Activated naive CD8-positive, alpha-beta T cell treated with anti-CD3 and anti-CD28 coated beads, Interleukin-2, amount 50 U/mL, for 16 hours (primary cell): ENCODE results near the gene PCP4.

ENCODE experiments used
- DNase-seq: peaks from one replicate; pipeline ENCODE4 v3.0.0-alpha.2; 2020; ENCODE audit warnings: low read depth, low spot score

PCP4 gene

DNA sequence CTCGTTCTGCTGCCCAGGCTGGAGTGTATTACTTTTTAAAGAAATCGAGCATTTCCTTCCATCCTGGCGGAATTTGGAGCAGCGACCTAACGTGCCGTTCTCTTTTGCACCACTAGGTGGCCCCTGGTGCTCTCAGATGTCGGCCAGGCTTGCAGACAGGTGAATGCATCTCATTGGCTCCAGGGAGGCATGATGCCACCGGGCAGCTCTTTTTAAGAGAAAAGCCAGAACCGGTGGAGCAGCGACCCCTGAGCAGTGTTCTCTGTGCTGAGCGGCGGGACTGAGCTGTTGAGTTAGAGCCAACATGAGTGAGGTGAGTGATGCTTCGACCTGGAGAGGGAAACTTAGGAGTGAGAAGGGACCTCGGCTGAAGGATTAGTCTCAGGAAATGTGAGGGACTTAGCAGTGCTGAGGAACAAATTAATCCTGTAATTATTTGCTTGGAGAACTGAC is at the start of gene PCP4:
Gene PCP4 (plus strand): TSS at position 241 of the 453 bp plus-strand sequence. CDS start 64 bp downstream, at position 305.
- DNase-seq: no peak

DNA sequence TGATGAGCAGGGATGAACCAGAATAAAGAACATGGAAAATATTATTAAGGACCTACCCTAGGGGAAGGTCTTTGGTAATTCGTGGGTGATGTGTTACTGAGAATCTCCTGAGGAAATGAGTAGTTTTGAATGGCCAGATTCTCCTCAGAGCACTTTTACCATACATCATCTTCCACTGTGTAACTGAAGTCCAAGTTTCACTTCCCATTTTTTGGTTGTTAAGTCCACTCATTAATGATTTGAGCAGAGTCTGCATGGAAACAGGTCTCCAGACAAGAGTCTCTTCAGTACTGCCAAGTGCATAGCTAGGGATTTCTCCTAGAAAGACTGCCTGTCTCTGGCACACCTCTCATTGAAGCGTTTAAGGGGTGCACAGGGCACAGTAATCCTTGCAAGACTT is 48.7 kb upstream of the PCP4 start:
- no peak for DNase-seq

DNA sequence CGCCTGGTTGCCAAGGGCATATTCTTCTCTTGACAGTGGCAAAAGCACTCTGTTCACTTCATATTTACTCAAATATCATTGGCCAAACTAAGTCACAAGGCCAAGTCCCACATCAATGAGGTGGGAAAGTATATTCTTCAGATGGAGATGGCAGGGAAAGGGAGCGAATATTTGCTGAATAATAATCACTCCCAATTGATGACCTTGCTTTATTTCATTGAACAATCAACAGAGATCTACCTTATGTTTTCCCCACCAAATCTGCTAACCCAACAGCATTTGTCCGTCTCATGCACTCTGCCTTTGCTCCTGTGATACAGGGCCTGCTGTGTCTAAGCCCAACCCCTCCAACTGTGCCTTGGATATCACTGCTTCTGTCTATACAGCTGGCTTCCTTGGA is 45.2 kb upstream of the PCP4 start:
- no peak for DNase-seq

DNA sequence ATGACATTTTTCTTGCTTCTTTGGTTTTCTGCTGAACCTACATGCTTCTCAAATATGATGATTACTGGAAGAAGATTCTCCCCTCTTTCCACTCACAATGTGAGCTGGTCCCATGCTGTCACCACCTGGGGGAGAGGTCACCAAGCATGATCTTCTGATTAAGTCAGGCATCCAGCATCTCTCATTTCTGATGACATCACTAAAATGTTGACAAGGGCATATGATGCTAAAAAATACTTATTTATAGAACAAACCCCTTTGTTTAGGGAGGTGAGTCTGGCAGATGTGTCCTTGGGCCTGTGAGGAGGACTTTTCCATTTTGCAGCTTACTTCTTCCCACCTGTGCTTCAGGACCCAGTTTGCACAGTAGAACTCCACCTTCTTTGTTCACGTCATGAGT is 42.0 kb upstream of the PCP4 start:
- no peak for DNase-seq

DNA sequence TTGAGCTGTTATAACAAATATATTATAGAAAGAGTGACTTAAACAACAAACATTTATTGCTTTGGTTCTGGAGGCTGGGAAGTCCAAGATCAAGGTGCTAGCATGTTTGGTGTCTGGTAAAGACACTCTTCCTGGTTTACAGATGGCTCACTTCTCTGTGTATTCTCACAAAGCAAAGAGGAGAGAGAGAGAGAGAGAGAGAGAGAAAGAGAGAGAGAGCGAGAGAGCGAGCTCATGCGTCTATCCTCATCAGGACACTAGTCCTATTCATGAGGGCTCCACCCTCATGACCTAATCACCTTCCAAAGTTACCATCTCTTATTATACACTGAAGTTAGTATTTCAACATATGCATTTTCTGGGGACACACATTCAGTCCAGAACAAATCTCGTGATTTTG is 32.7 kb upstream of the PCP4 start:
- DNase-seq: no peak

DNA sequence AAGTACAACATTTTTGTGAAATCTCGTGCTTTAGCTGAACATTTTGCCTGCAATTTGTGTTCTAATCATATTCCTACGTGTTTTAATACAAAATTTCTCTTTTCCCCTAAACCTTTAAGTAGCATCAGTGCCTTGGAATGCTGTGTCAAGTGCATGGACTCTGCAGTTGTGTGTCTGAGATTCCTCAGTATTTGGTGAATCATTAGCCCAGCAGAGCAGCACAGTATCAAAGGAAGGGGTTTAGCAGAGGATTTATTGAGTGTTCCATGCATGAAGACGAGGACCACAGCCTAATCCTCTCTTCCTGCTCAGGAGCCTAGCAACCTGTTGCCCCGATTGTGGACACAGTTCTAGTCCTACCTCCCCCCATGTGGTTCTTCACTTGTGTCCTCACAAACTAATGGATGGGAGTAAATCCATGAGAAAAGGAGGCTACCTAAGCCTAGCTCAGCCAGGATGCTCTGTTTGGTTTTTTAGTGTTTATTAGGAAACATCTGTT is 29.3 kb upstream of the PCP4 start:
- DNase-seq: no peak

DNA sequence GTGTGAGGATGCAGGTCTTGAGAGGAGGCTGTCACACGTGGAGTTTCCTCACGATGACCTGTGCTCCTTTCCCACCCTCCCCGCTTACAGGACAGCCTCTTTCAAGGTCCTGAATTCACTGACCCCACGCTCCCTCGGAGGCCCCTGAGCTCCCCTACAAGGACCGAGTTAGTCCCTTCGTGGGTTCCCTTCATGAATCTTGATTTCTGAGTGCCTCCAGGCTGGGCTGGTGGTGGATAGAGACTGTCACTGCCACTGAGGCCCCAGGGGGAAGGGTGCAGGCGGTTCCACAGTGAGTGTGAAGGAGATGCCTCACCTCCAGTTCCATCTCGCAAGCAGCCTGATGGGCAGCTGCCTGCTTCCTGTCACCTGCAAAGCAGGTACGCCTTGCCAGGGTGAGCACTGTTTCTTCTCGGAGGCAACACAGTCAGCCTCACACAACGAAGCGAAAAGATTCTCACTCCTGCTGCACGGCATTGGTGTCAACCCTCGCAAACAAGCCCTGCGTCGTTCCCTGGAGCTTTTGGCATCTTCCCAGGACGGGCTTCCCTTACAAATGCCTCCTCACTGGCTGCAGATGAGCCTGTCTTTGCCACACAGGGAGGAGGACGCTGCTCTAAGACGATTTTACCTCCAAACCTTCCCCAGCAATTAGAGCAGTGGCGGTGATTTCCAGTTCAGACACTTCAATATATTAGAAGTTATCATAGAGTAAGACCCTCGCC is 26.7 kb upstream of the PCP4 start:
- no peak for DNase-seq

DNA sequence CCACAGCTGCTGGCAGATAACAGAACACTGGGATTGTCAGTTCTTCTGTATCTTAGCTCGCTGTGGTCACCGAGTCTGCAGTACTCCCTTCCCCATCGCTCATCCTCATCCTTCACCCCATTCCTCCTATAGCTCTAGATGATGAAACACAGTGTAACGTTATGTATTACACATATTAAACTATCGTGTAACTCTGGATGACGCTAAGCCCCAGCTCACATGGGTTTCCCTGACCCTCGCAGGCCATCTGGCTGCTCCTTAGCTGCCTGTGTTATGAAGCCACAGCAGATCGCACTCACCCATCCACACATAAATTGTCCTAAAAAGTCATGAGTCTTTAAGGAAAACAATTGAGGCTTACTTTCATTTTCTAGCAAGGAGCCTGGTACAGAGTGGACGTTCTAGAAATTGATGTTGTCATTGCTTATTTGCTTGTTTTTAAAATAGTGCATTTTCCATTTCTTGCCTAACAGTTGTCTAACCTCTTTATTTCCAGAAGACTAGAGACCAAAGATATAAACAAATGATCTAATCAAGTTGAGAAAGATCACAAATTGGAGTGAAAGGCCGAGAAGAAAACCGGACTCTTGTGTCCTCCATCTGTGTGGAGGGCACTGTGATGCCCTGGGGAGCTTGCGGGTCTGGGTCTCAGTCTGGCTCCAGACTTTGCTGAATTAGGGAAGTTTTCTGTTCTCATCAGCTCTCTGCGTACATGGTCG is 24.3 kb upstream of the PCP4 start:
- DNase-seq: no peak

DNA sequence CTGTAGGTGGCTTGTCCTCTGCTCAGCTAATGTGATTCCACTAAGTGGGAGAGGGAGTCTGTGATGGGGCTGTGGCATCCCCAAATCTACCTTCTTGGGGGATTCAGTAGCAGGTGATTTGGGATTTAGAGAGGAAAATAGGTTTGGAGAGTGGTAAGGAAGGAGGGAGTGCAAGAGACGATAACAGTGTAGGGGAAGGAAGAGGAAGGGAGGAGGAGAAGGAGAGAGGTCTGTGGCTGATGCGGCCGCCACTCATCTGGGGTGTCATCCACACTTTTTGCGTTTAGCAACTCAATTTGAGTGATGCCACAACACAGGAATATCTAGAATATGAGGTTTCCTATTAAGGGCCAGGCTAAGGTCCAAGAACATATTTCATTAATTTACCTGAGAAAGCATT is 23.8 kb upstream of the PCP4 start:
- DNase-seq: no peak

DNA sequence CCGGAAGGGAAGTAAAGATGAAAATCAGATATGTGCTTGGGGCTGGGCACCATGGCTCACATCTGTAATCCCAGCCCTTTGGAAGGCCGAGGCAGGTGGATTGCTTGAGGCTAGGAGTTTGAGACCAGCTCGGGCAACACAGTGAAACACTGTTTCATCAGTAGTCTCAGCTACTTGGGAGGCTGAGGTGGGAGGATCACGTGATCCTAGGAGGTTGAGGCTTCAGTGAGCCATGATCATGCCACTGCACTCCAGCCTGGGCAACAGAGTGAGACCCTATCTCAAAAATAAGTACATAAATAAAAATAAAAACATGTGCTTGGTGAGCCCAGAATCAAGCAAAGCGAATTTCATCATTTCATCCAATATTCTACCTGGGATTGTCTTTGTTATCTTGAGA is 23.3 kb upstream of the PCP4 start:
- no peak for DNase-seq

DNA sequence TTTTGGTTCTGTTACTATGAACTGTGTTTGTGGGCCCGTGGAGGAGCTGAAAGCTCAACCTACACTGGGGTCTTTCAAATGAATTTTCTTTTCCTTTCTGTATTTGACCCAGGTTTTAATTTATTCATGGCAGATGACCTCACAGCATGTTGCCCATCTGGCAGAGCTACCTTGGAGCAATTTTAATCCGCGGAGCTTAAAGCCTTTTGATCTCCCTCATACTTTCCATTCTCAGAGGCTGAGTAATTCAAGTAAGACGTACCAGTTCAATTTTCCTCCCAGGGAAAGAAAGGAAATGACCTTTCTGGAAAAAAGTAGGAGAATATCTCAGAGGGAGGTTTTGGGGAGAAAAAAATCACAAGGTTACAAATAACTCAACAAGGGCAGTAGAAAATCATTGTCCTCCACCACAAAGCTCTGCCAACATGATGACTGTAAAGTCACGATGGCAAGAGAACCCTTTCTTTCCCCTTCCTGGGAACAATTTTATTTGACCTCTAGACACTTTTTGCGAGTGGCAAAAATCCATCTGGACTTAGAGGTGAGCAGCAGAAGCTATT is 21.6 kb upstream of the PCP4 start:
- DNase-seq: no peak

DNA sequence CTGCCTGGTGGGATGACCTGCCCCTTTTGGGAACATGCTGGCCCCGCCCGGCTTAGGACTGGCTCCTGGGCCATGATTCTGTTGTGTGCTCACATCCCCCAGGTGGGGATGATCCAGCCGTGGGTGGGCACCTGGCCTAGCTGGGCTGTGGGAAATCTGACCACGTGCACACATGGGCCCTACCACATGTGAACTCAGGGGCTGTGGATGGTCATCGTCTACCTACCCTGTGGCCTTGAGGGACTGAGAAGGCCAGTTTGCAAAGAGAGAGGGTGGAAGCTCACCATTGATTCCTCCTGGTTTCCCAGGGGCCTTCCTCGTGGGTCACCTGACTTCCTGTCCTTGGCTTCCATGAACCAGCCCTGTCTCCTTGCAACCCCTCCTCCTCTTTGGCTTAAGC is 19.4 kb upstream of the PCP4 start:
- no peak for DNase-seq

DNA sequence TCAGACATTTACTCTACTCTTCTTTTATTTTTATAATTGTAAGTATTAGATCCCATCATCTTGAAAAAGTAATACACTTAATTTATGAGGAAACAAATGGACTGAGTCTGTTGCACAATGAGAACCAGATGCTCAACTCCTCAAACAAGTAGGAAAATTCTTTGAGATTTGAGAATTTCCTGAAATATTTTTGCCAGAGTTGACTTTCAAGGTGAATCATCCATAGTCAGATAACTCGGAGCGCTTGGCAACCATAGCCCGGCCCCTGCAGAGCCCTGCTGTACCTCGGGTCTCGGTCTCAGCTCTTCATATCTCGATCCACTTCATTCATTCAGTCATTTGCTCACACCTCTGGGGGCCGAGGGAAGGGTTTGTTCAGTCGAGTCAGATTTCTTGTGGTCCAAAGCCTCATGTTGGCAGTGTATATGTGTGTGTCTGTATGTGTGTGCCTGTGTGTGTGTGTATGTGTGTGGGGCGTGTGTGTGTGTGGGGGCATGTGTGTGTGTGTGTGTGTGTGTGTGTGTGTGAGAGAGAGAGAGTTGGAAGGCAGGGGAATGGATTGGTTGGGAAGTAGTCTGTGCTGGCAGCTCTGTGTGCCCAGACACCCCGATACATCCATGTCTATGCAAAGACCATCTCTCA is 18.1 kb upstream of the PCP4 start:
- DNase-seq: no peak

DNA sequence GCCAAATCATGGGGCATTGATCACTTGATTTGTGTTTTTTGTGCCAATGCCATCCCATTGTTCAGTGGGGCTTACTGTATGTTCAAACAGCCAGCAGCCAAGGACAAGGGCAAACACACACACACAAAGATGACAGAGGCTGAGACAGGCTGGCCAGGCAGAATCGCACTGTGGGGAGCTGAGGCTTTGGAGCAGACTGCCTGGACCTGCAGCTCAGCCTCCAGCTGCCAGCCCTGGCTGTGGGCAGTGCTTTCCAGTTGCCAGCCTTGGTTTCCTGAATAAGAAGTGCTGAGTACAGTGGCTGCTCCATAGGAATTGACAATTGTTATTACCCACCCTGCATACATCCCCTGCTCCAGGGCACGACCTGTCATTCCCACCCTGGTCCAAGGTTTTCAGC is 16.9 kb upstream of the PCP4 start:
- no peak for DNase-seq

DNA sequence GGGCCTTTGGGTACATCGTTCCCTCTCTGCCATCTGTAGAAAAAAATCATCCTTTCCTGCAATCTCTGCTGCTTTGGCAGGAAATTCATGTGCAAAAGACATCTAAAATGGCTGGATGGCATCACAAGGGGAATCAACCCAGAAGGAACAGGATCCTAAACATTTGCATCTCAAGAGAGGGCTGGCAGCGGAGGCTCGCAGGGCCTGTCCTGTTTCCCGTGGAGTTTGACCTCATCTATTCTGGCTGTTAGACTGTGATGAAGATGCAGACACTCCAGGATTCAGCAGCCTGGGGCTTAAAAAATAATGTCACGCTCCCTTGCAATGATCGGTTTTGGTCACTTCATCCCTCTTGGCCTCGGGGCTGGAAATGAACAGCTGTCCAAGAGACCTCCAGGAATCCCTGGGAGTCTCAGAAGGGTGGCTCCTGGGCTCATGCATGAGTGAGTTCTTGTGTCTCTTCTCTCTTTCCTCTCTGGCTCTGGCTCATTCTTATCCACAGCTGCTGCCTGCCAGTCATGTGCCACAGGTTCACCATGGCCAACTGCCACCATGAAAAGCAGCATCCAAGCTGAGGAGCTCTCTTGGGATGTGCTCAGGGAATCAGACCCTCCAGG is 16.1 kb upstream of the PCP4 start:
- DNase-seq: no peak

DNA sequence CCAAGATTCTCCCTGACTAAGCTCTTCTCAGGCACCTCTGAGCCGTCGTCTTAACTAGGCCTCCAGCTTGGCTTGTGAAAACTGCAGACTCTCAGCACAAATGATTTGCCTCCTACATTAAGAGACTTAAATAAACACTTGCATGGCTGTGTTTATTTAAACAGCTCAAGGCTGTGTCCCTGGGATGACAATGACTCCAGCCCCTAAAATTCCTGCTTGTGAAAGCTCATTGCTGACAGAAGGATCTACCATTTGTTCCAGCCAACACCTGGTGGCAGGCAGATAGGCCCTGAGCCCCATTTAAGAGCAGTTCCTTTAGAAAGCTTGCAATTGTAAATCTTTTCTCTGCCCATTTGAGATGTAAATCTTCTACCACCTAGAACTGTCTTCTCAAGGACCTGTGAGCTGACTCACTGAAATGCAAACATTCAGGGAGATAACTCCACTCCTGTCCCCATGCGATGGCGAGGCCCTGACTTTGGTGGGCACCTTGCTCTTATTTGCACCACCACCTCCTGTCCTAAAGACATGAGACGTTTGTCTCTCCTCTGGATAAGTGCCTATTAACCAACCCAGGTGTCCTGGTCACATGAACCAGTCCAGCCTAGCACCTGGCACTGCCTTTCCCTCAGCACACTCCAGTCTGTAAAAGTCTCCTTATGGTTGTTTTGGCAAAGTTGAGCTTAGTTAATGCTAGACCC is 15.1 kb upstream of the PCP4 start:
- DNase-seq: no peak

DNA sequence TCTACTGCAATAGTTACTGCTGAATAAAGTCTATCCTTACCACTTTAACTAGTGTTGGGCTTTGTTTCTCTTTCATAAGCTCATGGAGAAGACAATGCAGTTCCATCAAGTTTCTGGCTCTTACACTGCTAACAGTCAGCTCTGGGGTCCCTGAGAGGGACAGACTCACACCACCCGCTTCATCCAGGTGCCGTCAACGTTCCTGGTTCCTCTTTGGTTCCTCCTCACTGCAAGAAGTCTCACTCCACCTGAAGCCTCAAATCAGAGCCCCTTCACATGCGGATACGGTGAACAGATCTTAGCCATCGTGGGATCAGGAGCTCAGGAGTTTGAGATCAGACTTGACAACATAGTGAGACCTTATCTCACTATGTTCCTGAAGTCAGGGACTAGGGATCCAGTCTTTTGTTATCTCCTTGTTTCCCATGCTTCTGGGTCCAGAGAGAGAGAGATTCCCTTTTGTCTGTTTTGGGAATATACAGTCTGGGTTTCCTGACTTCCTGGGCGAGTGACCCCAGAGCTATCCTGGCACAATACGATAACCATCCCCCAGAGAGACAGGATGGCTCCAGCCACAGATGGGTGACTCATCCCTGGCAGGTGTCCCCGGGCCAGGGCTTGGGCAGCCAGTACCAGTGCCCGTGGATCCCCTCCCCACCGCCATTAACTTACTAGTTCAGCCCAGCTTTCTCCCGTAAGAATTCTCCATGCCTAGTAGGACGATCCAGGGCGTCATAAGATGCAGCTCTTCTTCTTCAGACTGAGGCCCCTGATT is 14.3 kb upstream of the PCP4 start:
- no peak for DNase-seq

DNA sequence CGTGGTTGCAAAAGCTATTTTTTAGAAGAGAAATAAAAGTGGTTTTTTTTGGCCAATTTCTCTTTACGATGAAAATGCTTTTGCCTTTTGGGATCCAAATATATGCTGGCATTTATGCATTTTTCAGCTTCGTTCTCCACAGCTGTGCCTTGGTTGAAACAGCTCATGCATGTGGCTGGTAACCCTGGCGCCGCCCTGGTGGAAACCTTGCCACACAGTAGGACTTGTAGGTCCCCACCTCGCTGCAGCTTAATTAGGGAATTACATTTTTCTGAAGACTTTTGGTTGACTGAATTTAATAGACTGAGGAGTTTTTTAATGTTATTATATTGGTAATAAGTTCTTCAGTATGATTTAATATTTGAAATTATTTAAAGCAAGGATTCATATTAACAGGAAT is 12.7 kb upstream of the PCP4 start:
- DNase-seq: no peak

DNA sequence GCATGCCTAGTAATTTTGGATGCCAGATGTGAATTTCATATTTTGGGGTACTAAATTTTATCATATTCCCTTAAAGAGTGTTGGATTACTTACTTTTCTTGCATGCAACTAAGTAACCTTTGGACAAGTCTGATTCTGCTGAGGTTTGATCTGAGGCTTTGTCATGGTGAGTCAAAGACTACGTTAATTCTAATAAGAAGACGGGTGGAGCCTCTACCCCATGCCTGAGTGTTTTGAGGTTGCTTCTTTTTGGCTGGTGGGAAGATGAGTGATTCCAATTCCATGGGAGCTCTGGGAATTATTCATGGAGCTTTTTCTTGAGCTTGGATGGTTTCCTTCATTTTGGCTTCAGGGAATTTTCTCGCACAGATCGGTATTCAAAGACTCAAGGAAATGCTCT is 11.6 kb upstream of the PCP4 start:
- DNase-seq: no peak

DNA sequence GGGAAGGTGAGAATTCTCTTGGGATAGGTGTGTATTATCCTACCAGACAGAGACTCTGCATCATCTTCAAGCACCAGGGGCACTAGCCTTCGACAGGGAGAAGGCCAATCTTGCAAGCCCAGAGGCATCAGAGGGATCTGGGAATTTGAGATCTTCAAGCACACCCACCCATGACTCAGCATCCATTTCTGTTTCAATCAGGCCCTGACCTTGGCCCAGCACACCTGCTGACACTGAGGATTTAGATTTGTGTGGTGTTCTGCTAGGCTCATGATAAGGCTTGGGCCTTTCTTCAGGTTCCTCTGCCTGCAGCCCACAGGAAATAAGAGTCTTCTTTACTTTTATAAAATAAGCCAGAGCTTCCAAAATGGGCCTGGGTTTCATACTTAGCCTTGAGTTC is 6.6 kb upstream of the PCP4 start:
- DNase-seq: no peak

DNA sequence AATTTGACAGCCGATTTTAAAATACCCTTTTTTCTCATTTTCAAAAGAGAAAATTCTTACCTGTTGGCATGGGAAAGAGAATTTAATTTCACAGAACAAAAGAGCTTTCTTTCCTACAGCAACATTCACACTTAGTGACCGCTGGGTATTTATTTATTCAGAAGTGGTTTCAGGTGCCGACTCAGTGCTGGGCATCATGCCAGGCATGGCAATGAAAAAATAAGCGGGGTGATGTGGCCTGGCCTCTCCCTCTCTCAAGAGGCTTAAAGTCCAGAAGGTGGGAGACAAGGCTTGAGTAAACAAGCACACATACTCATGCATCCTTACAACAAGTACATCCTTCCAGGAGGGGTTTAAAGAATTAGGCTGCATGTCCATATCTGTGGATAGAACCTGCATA is 4.1 kb upstream of the PCP4 start:
- no peak for DNase-seq
